ENCODE measurements around the gene CFLAR. TPM values are rescaled to one million over a fixed set of nuclear protein-coding genes. Genes with fewer than 3 reads are reported as not detected.
A peak's percentile ranks its signal among the peaks of the same experiment; 100 is the strongest.
"Not testable (repeated sequence)": the region's sequence is repeated elsewhere in the genome, so short reads cannot be mapped to it uniquely, and the experiment has no call there.

CFLAR gene
- polyA plus RNA-seq, 1 donor from 2014 or later = 104 TPM

GRCh38 chr2:201172279-201172678 is 56.3 kb downstream of the CFLAR start:
- Mint-ChIP-seq H3K9me3 (peaks cover 1 to 4% (median 4%) of the 10 kb centered on the region in 3 donors), H3K27ac (peak overlapping the region in 1 of 3 donors; percentile 16), H3K4me1 (peaks cover 24 to 50% (median 32%) of the 10 kb centered on the region in 3 donors), H3K27me3 (no peaks in the 10 kb centered on the region), H3K4me3 (no peak overlapping the region), H3K36me3 (peaks cover 8% of the 10 kb centered on the region)

DNA sequence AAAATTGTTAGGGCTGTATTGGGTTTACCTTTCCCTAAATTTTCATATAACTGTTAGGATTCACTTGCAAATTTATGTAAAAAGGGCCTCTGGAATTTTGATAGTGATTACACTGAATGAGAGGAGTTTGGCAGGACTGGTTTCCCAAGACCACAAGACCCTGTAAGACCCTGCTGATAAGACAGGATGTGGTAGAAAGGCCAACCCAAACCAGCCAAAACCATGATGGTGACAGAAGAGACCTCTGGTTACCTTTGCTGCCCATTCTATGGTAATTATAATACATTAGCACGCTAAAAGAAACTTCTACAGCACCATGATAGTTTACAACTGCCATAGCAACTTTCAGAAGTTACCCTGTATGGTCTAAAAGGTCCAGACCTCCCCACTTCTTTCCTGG is 58.7 kb downstream of the CFLAR start:
- no peak overlapping the region for H3K4me3 Mint-ChIP-seq
- H3K36me3 Mint-ChIP-seq = peaks cover under 1% of the 10 kb centered on the region
- no peaks in the 10 kb centered on the region for H3K27me3 Mint-ChIP-seq
- H3K4me1 Mint-ChIP-seq = peaks cover 7 to 34% (median 16%) of the 10 kb centered on the region in 3 donors
- H3K27ac Mint-ChIP-seq = peak overlapping the region in 1 of 3 donors; percentile 39
- H3K9me3 Mint-ChIP-seq = peaks cover 1 to 4% (median 2%) of the 10 kb centered on the region in 3 donors

- Mint-ChIP-seq H3K9me3 (peaks cover 0 to 4% (median 1%) of the 10 kb centered on the region in 3 donors), H3K4me1 (peaks cover 5 to 25% (median 10%) of the 10 kb centered on the region in 3 donors), H3K4me3 (no peak overlapping the region), H3K27me3 (no peaks in the 10 kb centered on the region), H3K27ac (peak overlapping the region in 1 of 3 donors; percentile 19), H3K36me3 (no peaks in the 10 kb centered on the region)
These were observed 60.1 kb downstream of the CFLAR start for GRCh38 chr2:201176081-201176481.

DNA sequence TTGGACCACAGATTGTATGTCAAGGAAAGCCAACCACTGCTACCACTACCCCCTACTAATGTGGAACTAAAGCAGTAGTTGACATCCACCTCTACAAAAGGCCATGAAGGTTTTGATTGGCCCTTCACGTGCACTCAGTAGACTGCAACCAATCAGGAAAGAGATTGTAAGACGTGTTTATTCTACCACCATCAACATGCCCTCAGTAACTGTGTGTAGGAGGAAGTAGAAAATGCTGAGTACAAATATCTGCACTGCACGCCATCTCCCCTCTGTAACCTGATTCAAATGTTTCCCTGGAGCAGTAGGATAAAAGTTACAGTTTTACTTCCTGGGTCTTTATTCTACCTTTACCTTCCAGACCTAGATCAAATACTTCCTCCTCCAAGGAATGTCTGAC is 64.0 kb downstream of the CFLAR start:
- Mint-ChIP-seq H3K9me3 (no peaks in the 10 kb centered on the region), H3K4me3 (no peak overlapping the region), H3K4me1 (peaks cover 13 to 19% (median 19%) of the 10 kb centered on the region in 3 donors), H3K36me3 (peaks cover under 1% of the 10 kb centered on the region), H3K27me3 (no peaks in the 10 kb centered on the region), H3K27ac (peak overlapping the region in 1 of 3 donors; percentile 50)

- Mint-ChIP-seq H3K27me3 (no peaks in the 10 kb centered on the region), H3K9me3 (no peaks in the 10 kb centered on the region), H3K4me3 (peak within 1 kb of the TSS; percentile 89 to 98 (median 98)), H3K4me1 (peaks cover 23 to 35% (median 34%) of the 10 kb centered on the region in 3 donors), H3K27ac (peak within 1 kb of the TSS; percentile 77 to 88 (median 82)), H3K36me3 (peaks cover 5% of the 10 kb centered on the region)
These were observed 66.8 kb downstream of the CFLAR start, which contains the start of gene CASP10 for GRCh38 chr2:201182650-201183364. Gene CASP10, plus strand, starts transcription at chr2:201183141. Its CDS starts 2,637 bp downstream, at chr2:201185778.

DNA sequence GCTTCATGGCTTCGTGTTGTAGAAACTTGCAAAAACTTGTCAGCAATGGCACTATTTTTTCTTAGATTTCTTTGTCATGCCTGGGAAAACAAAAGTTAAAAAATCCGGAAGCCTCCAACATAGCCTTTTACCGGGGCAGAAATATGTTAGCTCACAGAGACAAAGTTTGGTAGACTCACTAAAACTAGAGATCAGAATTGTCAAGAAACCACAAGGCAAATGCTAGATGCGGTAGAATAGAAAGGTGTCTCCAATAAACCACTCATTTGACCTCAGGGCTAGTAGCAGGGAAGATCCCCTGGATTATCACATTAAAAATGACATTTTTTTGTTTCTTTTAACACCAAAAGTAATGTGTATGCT is 67.4 kb downstream of the CFLAR start:
- peak overlapping the region; percentile 89 to 98 (median 98) for H3K4me3 Mint-ChIP-seq
- H3K9me3 Mint-ChIP-seq = no peaks in the 10 kb centered on the region
- H3K27ac Mint-ChIP-seq = peak overlapping the region; percentile 77 to 88 (median 82)
- peaks cover 7% of the 10 kb centered on the region for H3K36me3 Mint-ChIP-seq
- peaks cover 24 to 36% (median 36%) of the 10 kb centered on the region in 3 donors for H3K4me1 Mint-ChIP-seq
- H3K27me3 Mint-ChIP-seq = no peaks in the 10 kb centered on the region

GRCh38 chr2:201183835-201184234 is 67.9 kb downstream of the CFLAR start:
- not testable (repeated sequence) for H3K9me3 Mint-ChIP-seq, H3K27me3 Mint-ChIP-seq
- Mint-ChIP-seq H3K4me3 (peak overlapping the region; percentile 89 to 98 (median 98)), H3K36me3 (peaks cover 11% of the 10 kb centered on the region), H3K27ac (peak overlapping the region; percentile 23 to 82 (median 77)), H3K4me1 (peaks cover 27 to 38% (median 36%) of the 10 kb centered on the region in 3 donors)

DNA sequence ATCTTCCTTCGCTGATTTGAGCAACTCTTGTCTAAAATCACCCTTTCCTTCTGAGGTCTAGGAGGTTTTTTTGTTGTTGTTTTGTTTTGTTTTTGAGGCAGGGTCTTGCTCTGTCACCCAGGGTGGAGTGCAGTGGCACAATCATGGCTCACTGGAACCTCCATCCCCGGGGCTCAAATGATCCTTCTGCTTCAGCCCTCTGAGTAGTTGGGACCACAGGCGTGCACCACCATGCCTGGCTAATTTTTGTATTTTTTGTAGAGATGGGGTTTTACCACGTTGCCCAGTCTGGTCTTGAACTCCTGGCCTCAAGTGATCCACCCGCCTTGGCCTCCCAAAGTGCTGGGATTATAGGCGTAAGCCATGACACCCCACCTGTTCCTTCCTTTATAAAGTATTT is 68.3 kb downstream of the CFLAR start:
- H3K9me3 Mint-ChIP-seq, H3K27me3 Mint-ChIP-seq: not testable (repeated sequence)
- Mint-ChIP-seq H3K27ac (peak overlapping the region; percentile 23 to 82 (median 77)), H3K4me3 (peak overlapping the region; percentile 89 to 98 (median 98)), H3K36me3 (peaks cover 11% of the 10 kb centered on the region), H3K4me1 (peaks cover 27 to 38% (median 36%) of the 10 kb centered on the region in 3 donors)

- peaks cover 27 to 44% (median 43%) of the 10 kb centered on the region in 3 donors for H3K4me1 Mint-ChIP-seq
- no peaks in the 10 kb centered on the region for H3K9me3 Mint-ChIP-seq
- H3K36me3 Mint-ChIP-seq = peaks cover 13% of the 10 kb centered on the region
- no peaks in the 10 kb centered on the region for H3K27me3 Mint-ChIP-seq
- peak overlapping the region; percentile 89 to 98 (median 98) for H3K4me3 Mint-ChIP-seq
- H3K27ac Mint-ChIP-seq = peak overlapping the region in 2 of 3 donors; percentile 46 to 88
These were observed 69.9 kb downstream of the CFLAR start for GRCh38 chr2:201185863-201186262.

DNA sequence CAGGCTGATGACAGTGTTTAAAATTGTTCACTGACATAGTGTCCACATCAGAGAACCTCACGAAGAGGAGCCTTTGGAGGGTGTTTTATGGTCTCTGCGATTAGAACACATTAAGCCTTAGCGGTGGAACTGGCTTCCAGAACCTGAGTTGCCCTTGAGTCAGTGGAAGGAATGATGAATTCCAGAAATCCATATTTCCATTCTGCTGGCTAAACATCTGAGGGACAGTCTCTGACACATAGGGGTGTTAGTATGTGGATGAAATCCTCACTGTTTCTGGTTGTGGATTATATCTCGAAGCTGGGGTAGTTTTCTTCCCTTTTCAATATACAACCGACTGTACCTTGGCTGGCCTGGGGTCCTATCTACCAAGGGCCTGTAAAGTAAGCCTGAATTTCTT is 71.0 kb downstream of the CFLAR start:
- peaks cover 36 to 54% (median 53%) of the 10 kb centered on the region in 3 donors for H3K4me1 Mint-ChIP-seq
- peak overlapping the region in 1 of 3 donors; percentile 10 for H3K27ac Mint-ChIP-seq
- H3K4me3 Mint-ChIP-seq = peak overlapping the region in 2 of 4 donors; percentile 79 to 81
- peaks cover 14% of the 10 kb centered on the region for H3K36me3 Mint-ChIP-seq
- H3K27me3 Mint-ChIP-seq = peaks cover 2% of the 10 kb centered on the region
- no peaks in the 10 kb centered on the region for H3K9me3 Mint-ChIP-seq

- peak overlapping the region in 3 of 4 donors; percentile 52 to 79 (median 57) for H3K4me3 Mint-ChIP-seq
- peaks cover 14% of the 10 kb centered on the region for H3K36me3 Mint-ChIP-seq
- H3K27ac Mint-ChIP-seq = no peak overlapping the region
- H3K4me1 Mint-ChIP-seq = peaks cover 39 to 65% (median 53%) of the 10 kb centered on the region in 3 donors
- H3K27me3 Mint-ChIP-seq = peaks cover 2% of the 10 kb centered on the region
- no peaks in the 10 kb centered on the region for H3K9me3 Mint-ChIP-seq
These were observed 72.5 kb downstream of the CFLAR start for GRCh38 chr2:201188449-201188848.

DNA sequence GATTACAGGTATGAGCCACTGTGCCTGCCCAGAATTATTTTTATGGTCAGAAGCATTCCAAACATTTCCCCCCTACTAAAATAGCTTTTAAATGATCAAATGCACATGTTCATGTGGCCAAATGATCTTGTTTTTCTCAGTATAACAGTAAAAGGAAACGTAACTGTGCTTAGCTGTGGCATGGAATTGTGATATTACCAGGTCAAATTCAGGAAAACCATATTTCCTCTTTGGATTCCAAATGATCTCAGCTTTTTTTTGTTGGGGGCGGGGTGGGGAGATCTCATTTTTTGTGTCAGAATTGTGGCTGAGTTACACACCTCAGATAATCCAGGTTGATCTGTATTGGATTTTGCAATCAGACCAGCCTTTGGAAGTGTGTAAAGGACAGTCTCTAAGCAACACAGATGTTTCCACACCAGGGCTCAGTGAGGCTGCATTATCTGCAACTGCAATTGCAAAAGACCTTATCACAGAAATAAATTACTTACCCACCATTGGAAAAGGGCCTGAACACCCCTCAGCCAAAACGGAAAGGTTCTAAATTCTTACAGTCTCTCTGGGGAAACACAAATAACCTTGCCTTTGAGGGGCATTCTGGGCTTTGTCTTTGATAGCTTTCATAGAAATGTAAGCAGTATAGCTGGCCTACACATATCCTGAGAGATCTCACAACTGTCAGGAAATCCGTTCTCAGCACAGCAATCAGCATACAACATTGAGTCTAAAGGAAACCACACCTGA is 75.3 kb downstream of the CFLAR start:
- Mint-ChIP-seq H3K27me3 (peaks cover 2% of the 10 kb centered on the region), H3K27ac (peak overlapping the region; percentile 16 to 95 (median 81)), H3K4me1 (peaks cover 43 to 66% (median 52%) of the 10 kb centered on the region in 3 donors), H3K9me3 (no peaks in the 10 kb centered on the region), H3K36me3 (peaks cover 26% of the 10 kb centered on the region), H3K4me3 (peak overlapping the region; percentile 30 to 77 (median 52))

DNA sequence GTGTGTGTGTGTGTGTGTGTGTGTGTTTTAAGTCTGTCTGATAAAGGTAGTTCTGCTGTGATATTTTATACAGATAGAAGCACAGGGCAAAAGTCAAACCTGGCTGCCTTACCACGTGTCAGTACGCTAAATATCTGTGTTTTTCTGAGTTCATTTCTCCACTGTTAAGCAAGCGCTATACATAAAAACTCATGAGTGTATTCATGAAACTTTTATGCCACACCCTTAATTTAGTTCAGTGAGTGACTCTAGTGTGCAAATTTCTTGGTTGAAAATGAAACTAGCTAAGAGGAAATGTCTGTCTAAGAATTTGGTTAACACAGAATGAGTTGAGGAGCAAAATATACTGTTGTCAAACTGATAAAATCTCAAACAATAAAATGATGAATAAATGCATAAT is 78.1 kb downstream of the CFLAR start:
- H3K36me3 Mint-ChIP-seq = peaks cover 19% of the 10 kb centered on the region
- H3K27me3 Mint-ChIP-seq = peaks cover 2% of the 10 kb centered on the region
- no peaks in the 10 kb centered on the region for H3K9me3 Mint-ChIP-seq
- H3K27ac Mint-ChIP-seq = peak overlapping the region; percentile 61 to 91 (median 86)
- peak overlapping the region; percentile 33 to 92 (median 72) for H3K4me3 Mint-ChIP-seq
- peaks cover 41 to 57% (median 43%) of the 10 kb centered on the region in 3 donors for H3K4me1 Mint-ChIP-seq

GRCh38 chr2:201195331-201195730 is 79.4 kb downstream of the CFLAR start:
- Mint-ChIP-seq H3K9me3 (no peaks in the 10 kb centered on the region), H3K4me3 (peak overlapping the region in 1 of 4 donors; percentile 52), H3K27me3 (peaks cover 2% of the 10 kb centered on the region), H3K27ac (peak overlapping the region; percentile 61 to 91 (median 67)), H3K36me3 (peaks cover 23% of the 10 kb centered on the region), H3K4me1 (peaks cover 41 to 53% (median 45%) of the 10 kb centered on the region in 3 donors)

DNA sequence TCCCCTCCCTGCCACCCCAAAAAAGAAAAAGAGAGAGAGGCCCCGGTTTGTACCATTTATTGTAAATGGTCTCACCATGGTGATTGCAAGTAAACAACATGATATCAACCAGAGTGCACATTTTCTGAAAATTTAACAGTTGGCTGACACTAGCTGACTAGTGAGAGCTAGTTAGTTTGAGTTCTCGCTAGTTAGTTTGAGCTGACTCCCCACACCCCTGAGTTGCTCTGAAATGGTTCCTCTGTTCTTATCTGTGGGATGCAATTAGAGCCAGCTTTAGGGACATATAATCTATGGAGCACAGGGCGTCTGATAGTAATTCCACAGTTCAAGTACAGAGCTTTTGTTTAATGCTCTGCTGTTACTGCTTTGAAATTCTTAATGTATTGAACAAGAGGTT is 80.0 kb downstream of the CFLAR start:
- Mint-ChIP-seq H3K9me3 (no peaks in the 10 kb centered on the region), H3K4me3 (peak overlapping the region in 2 of 4 donors; percentile 4 to 63), H3K27me3 (peaks cover 2% of the 10 kb centered on the region), H3K27ac (peak overlapping the region in 2 of 3 donors; percentile 80 to 91), H3K4me1 (peaks cover 39 to 51% (median 45%) of the 10 kb centered on the region in 3 donors), H3K36me3 (peaks cover 23% of the 10 kb centered on the region)
